Pancreas (tissue), 10 donors: ENCODE results near the gene NUDT3. TPM values are rescaled to one million over a fixed set of nuclear protein-coding genes. Genes with fewer than 3 reads are reported as not detected.

Experiments
- ATAC-seq, 4 donors: fragments of 200-7000 bp; cut with Tn5 transposase; one replicate each; pipeline versions ENCODE4 v1.8.0 to v1.9.1; 2020; ENCODE audit warnings: mild to moderate bottlenecking in 4 of 4, moderate library complexity in 4 of 4
- DNase-seq, 6 donors: peaks; one replicate each; pipeline ENCODE4 v3.0.0-alpha.2; 2020
- FAIRE-seq: peaks from 2 replicates; lab custom pipeline; 2012; peaks lifted over from hg19 to GRCh38; lab: Jason Lieb, UNC
- H3K27ac ChIP-seq, 4 donors: fragments of 200-600 bp; sonication (generic); 1 replicate in 3 of 4; 2 replicates in 1 of 4; pipeline versions ENCODE4 v1.5.0 to v1.8.0; 2020
- H3K27me3 ChIP-seq, 4 donors: fragments of 200-600 bp; one replicate each; pipeline ENCODE4 v1.8.0; 2021
- H3K36me3 ChIP-seq, 3 donors: fragments of 200-600 bp; sonication (generic) in 1 of 3; one replicate each; pipeline versions ENCODE4 v1.5.0 to v1.8.0; 2020 to 2021
- H3K4me1 ChIP-seq, 3 donors: fragments of 200-600 bp; one replicate each; pipeline ENCODE4 v1.8.0; 2021
- H3K4me3 ChIP-seq, 4 donors: fragments of 200-600 bp; sonication (generic) in 2 of 4; one replicate each; pipeline versions ENCODE4 v1.5.0 to v1.8.0; 2020 to 2021
- H3K9me3 ChIP-seq, 4 donors: fragments of 200-600 bp; one replicate each; pipeline ENCODE4 v1.8.0; 2021
- WGBS, 2 donors: extraction: QIAGEN DNeasy Blood & Tissue Kit; methylation state at CpG; one replicate each; pipeline ENCODE4 v1.1.7; 2013; 5-methylcytosine and 5-hydroxymethylcytosine counted together
- intact Hi-C, 3 donors: fragments of 100-400 bp; cut with DNase I; formaldehyde crosslinking; loops; one replicate each; pipeline versions ENCODE4 v1.11.1 to v1.14.2; 2022
- polyA plus RNA-seq, 2 donors: library from polyadenylated mRNA; stranded (reverse); fragments of 200-250 nt; gene quantifications; one replicate each; pipeline ENCODE4 v1.2.3, GENCODE V29; 2013
- total RNA-seq, 6 donors: library from RNA; stranded (reverse); fragmentation: NEBNext Ultra II Directional in 4 of 6; extraction: Animal tissue kit (Norgen Biotek cat#: 25700) in 4 of 6; gene quantifications; one replicate each; pipeline versions ENCODE4 v1.2.1 to v1.2.4, GENCODE V29; 2021 to 2023
- TF ChIP-seq, protein P1 (sequence below), 4 donors: fragments of 200-600 bp; sonication (generic) in 3 of 4; IDR thresholded peaks; one replicate each; pipeline versions ENCODE4 v1.5.0 to v1.8.0; 2021; ENCODE audit warnings: antibody characterized with exemption in 4 of 4
- donor health status: healthy with polysubstance abuse.
- donor health status: DM: no; HTN: no; CAD: no; lungs with moderate emphysema.
- donor health status: DM: no; HTN: no; CAD: no.
- donor health status: control.
- donor health status: control.
- donor health status: Bipolar disorder and iron deficiency.
- donor health status: DM: yes; HTN: yes; CAD: no.
- donor health status: DM: no; HTN: no; CAD: no.
- donor health status: DM: no; HTN: no; CAD: no.
- donor health status: DM: yes; HTN: yes; CAD: no.

The NUDT3 gene
- total RNA-seq (10 to 100 TPM; 10.7 to 20.7 (median 16.0) TPM), polyA plus RNA-seq (10 to 100 TPM in 1 of 2 donors, 1 to 10 TPM in 1; 7.1 to 12.0 TPM)

- DNase-seq = peak; percentile 91 to 97 (median 92)
- intact Hi-C loops = no loop called here
- Histone ChIP-seq H3K9me3 (no peaks in the 10 kb centered on the region), H3K27ac (peak within 1 kb of the TSS; percentile 79 to 94 (median 90)), H3K4me1 (peaks cover 0 to 14% (median 13%) of the 10 kb centered on the region in 3 donors), H3K36me3 (no peaks in the 10 kb centered on the region), H3K4me3 (peak within 1 kb of the TSS; percentile 66 to 94 (median 90)), H3K27me3 (no peaks in the 10 kb centered on the region)
- 0% methylated on average over 87 of the region's 87 CpGs for WGBS, 2 donors
- TF ChIP-seq, protein P1, sequence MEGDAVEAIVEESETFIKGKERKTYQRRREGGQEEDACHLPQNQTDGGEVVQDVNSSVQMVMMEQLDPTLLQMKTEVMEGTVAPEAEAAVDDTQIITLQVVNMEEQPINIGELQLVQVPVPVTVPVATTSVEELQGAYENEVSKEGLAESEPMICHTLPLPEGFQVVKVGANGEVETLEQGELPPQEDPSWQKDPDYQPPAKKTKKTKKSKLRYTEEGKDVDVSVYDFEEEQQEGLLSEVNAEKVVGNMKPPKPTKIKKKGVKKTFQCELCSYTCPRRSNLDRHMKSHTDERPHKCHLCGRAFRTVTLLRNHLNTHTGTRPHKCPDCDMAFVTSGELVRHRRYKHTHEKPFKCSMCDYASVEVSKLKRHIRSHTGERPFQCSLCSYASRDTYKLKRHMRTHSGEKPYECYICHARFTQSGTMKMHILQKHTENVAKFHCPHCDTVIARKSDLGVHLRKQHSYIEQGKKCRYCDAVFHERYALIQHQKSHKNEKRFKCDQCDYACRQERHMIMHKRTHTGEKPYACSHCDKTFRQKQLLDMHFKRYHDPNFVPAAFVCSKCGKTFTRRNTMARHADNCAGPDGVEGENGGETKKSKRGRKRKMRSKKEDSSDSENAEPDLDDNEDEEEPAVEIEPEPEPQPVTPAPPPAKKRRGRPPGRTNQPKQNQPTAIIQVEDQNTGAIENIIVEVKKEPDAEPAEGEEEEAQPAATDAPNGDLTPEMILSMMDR (IDR thresholded peaks at IDR 0.05) = peak; percentile 50 to 71 (median 69)
- no peak for FAIRE-seq
- peak; percentile 90 to 96 (median 94) for ATAC-seq
Observed at GRCh38 chr6:34392497-34393190, at the start of gene NUDT3. NUDT3 (minus strand) TSS chr6:34392669; CDS start chr6:34392362, 307 bp downstream.

DNA sequence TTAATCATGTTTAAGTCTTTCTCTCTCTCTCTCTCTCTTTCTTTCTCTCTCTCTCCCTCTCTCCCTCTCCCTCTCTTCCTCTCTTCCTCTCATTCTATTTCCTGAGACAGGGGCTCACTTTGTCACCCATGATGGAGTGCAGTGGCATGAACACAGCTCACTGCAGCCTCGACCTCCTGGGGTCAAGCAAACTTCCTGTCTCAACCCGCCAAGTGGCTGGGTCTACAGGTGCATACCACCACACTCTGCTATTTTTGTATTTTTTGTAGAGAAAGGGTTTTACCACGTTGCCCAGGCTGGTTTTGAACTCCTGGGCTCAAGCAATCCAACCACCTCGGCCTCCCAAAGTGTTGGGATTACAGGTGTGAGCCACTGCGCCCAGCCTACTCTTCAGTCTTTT, 49.1 kb upstream of the NUDT3 start:
- ATAC-seq = no peak
- WGBS, 2 donors = 69 to 72% methylated on average over 5 of the region's 5 CpGs
- DNase-seq = no peak
- Histone ChIP-seq H3K9me3 (no peaks in the 10 kb centered on the region), H3K27ac (no peak overlapping the region), H3K27me3 (no peaks in the 10 kb centered on the region), H3K4me1 (no peaks in the 10 kb centered on the region), H3K4me3 (no peak overlapping the region), H3K36me3 (no peaks in the 10 kb centered on the region)
- TF ChIP-seq, protein P1 (IDR thresholded peaks at IDR 0.05) = no peak
- intact Hi-C loops = no loop called here
- FAIRE-seq = no peak

GRCh38 chr6:34439442-34439841, 47.0 kb upstream of the NUDT3 start:
- Histone ChIP-seq H3K27me3 (no peaks in the 10 kb centered on the region), H3K4me1 (no peaks in the 10 kb centered on the region), H3K36me3 (no peaks in the 10 kb centered on the region), H3K27ac (no peak overlapping the region), H3K4me3 (no peak overlapping the region), H3K9me3 (no peaks in the 10 kb centered on the region)
- TF ChIP-seq, protein P1 (IDR thresholded peaks at IDR 0.05) = no peak
- FAIRE-seq (no peak), DNase-seq (no peak), ATAC-seq (no peak)
- intact Hi-C loops = no loop called here
- whole genome bisulfite sequencing, 2 donors = 62 to 83% methylated on average over 2 to 3 of the region's 3 CpGs

- Histone ChIP-seq H3K9me3 (no peaks in the 10 kb centered on the region), H3K36me3 (no peaks in the 10 kb centered on the region), H3K4me3 (no peak overlapping the region), H3K27me3 (no peaks in the 10 kb centered on the region), H3K27ac (no peak overlapping the region), H3K4me1 (no peaks in the 10 kb centered on the region)
- ATAC-seq (no peak), DNase-seq (no peak), FAIRE-seq (no peak)
- intact Hi-C loops = no loop called here
- WGBS, 2 donors = 46 to 59% methylated on average over 4 of the region's 4 CpGs
- TF ChIP-seq, protein P1 (IDR thresholded peaks at IDR 0.05) = no peak
Observed at GRCh38 chr6:34438705-34439104, 46.2 kb upstream of the NUDT3 start.

GRCh38 chr6:34437644-34437970, 45.1 kb upstream of the NUDT3 start:
- no peaks in the 10 kb centered on the region for H3K36me3 ChIP-seq
- DNase-seq = no peak
- intact Hi-C loops = no loop called here
- no peak for FAIRE-seq
- no peaks in the 10 kb centered on the region for H3K9me3 ChIP-seq
- no peak overlapping the region for H3K27ac ChIP-seq
- H3K4me3 ChIP-seq = no peak overlapping the region
- no peaks in the 10 kb centered on the region for H3K4me1 ChIP-seq
- no peak for ATAC-seq
- 51 to 71% methylated on average over 1 of the region's 1 CpG for WGBS, 2 donors
- H3K27me3 ChIP-seq = no peaks in the 10 kb centered on the region
- TF ChIP-seq, protein P1 (IDR thresholded peaks at IDR 0.05) = no peak
